NCI-H526 treated with DMSO at 0.1 percent for 48 hours (cell line): ENCODE data around the gene MYD88.

Experiments
- DNase-seq: peaks from one replicate; lab custom pipeline; 2025; lab: John Stamatoyannopoulos, UW

MYD88 gene

GRCh38 chr3:38138349-38139190 lies at the start of gene MYD88:
Gene MYD88, plus strand, starts transcription at chr3:38138661. Its CDS starts 40 bp downstream, at chr3:38138701.
- peak; percentile 4 for DNase-seq

DNA sequence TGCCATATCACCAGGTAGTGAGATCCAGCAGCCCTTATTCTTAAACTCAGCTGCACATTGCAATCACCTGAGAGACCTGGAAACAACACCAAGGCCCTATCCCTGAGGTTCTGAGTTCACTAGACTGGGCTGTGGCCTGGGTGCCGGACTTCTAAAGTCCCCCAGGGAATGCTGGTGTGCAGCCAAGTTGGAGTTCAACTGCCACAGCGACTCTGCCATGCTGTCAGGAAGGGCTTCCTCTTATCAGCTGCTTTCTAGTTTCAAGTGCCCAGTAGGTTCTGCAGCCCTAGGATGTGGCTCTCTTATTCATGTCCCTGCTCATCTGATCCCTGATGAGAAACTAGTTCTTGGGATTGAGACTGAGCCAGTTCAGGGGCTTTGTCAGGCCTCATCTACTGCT lies 49.3 kb upstream of the MYD88 start:
- no peak for DNase-seq

DNA sequence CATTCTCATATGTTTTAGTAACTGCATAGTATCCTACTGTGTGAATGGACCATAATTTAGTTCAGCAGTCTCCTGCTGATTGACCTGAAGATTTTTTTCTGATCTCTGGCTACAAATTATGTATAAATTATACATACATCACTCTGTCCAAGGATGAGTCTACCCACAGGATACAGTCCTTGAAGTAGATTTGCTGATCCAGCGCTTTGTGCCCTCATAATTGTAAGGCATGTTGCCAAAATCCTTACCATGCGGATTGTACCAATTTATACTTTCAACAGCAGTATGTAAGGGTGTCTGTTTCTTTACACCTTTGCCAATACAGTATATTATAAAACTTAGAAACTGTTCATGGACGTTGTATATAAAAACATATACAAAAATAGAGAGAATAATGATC lies 48.0 kb upstream of the MYD88 start:
- DNase-seq: no peak

DNA sequence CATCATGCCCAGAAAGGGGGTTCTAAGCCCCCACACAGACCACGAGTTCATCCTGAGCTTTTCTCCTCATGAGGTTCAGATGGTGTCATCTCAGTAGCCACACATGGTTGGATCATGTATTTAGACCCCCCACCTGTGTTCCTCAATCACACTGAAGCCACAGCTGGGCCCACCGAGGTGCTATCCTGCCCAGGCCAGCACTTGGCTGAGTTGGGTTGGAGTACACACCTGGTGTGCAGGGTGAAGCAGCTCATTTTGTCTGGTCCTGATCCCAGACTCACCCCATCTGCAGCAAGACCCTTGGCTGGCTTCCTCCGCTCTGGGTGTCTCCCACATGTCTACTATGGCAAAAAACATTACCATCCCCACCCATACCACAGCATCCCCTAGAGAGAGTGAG lies 43.5 kb upstream of the MYD88 start:
- DNase-seq: no peak

DNA sequence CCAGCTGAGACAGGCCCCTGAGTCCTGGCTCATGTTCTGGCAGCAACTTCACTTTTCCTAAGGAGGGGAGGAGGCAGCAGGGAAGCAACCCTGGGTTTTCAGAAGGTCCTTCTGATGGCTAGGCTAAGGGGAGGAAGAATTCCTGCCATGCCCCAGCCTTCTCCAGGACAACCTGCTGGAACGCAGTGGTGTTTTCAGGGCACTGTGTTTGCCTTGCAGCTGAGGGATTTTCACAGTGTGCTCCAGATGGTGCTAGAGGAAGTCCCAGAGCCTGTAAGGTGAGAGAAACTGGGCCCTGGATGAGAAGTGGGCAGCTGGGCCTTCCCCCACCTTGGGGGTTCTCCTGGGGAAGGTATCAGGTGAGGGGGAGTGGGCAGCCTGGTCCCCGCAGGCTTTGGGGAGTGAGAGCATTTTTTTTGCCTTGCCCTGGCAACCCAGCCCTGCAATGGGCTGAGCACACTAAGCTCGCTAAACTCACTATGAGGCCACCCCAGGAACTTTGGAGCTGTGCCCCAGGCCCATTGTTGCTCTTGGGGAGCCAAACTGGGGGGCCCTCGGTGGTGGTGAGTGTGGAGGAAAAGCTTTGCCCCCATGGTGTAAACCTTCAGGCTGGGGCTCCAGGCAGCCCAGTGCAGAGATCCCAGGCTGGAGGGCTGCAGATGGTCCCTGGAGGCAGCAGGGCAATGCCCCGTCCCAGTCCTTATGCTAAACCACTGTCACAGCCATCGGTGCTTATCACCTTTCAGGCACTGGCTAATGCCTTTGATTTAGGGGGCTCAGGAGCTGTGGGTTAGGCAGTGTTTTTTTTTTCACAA lies 42.6 kb upstream of the MYD88 start:
- no peak for DNase-seq

DNA sequence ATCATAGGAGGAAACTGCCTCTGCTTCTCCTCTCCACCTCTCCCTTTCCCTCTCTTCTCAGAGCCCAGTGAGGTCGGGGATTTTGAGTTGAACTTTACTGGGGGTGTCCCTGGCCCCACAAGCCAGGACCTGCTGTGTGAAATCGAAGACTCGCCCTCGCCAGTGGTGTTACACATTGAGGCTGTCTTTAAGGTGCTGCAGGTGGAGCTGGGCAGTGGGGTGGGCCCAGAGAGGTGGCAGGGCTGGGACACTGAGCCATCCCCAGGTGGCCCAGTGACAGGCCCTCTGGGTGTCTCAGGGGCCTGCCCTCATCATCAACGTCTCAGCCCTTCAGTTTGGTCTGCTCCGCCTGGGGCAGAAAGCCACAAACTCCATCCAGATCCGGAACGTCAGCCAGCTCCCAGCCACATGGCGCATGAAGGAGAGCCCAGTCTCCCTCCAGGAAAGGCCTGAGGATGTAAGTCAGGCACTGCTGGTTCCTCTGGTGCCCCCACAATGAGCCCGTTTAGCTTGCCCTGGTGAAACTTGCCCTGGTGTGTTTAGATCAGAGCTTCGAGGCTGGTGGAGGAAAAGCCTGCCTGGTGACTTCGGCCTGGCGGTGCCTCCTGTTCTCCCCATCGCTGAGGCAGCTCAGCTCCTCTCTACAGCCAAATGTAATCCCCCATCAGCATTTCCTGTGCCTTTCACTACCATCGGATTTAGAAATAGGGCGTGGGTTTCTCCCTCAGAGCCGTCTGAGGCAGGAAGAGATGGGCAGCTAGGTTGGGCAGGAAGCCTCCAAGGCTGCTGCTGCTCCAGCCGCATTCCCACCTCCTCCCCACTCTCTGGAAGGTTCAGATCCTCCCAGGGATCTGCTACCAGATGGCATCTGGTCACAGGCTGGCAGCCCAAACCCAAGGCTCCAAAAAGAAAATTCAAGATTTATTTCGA lies 40.8 kb upstream of the MYD88 start:
- no peak for DNase-seq

DNA sequence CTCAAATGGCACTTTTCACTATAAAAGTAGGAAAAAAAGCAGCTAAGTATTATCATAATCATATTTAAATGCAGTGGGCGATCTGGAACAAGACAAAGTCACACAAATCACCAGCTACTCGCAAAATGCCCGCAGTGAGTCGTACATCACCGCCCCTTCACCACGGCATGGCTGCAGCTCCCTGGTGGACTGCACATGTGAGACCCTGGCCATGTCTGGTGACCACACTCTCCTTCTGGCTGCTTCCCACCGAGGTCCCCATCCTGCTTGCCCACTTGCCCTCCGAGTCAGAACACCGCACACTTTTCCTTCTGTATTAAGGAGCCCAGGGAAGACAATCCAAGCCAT lies 40.1 kb upstream of the MYD88 start:
- DNase-seq: no peak

DNA sequence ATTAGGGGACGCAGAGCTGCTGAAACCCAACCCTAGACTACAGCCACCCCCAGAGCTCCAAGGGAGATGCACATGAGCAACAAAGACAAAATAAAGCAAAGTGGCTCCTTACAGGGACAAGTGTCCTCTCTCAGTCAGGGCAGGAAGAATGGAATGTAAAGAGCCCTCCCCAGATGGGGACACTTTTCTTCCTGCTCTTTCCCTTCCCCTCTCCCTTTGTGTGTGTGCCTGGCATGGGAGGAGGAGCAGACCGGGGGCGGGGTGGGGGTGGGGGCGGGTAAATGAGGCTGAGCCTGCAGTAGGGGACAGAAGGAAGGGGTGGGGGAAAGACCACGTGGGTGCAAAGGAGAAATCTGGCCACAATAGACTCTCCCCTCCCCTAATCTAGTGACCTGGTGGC lies 38.9 kb upstream of the MYD88 start:
- no peak for DNase-seq

GRCh38 chr3:38100498-38100897 lies 38.0 kb upstream of the MYD88 start:
- no peak for DNase-seq

DNA sequence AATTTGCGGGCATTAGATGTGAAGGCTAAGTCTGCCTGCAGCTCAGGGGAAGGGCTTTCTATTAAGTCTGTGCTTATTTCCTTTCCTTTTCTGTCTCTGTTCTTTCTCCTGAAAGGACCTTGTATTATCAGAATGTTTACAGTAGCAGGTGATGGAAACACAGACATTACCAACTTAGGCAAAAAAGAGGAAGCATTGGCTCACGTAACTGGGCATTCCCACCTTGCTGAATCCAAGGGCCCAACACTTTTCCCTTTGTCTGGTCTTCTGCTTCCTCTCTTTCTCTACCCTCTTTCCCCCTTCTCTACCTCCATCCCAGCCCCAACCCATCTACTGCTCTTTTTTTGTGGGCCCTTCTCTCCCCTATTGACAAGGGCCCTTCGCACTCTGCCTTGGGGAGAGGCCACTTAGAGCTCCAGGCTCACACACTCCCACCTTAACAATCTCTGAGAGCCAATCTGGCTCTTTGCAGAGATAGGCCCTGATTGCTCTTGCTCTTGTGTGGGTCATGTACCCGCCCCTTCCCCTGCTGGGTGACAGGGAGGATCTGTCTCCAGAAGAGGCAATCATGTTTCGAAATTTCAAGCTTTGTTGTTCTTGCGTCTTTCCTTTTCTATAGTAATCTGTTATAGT lies 36.5 kb upstream of the MYD88 start:
- DNase-seq: no peak

GRCh38 chr3:38102444-38102814 lies 36.0 kb upstream of the MYD88 start:
- DNase-seq: no peak

DNA sequence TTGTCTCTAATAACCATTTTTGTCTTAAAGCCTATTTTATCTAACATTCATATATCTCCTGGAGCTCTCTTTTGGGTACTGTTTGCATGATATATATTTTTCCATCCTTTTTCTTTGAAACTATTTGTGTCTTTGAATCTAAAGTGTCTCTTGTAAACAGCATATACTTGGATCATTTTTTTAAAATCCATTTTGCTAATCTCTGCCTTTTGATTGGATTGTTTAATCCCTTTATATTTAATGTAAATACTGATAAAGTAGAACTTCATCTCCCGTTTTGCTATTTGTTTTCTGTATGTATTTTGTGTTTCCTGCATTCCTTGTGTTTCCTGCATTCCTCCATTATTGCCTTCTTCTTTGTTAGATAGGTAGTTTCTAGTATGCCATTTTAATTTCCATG lies 32.9 kb upstream of the MYD88 start:
- no peak for DNase-seq

DNA sequence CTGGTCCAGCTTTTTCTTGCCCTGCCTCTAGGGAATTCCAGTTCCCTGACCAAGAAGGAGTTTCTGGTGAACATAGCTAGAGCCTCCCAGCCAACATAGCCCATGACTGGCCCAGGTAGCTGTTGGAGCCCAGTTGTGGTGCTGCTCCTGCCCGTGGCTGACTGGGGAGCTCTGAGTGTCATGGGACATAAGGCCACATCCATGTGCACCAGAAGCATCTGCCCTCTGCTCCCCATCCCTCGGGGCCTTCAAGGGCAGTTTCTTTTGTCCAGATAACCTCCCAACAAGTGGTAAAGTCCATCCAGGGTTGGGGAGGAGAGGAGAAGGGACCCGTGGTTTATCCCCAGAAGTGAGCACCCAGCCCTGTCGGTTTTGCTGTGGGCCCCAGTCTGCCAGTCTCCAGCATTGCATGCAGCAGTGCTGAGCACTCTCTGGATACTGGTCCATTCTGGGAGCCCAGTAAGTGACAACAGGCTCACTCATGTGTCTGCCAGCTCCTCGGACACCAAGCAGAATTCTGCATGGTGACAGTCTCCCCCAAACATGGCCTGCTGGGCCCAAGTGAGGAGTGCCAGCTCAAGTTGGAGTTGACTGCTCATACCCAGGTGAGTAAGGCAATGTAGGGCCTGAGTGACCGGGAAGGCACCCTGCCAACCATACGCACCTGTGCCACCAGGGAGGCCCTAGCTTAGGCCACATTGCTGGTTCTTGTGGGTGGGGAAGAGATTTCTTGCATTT lies 30.4 kb upstream of the MYD88 start:
- no peak for DNase-seq

- no peak for DNase-seq
These were observed 29.5 kb upstream of the MYD88 start for GRCh38 chr3:38108649-38109579.

- DNase-seq: no peak
These were observed 28.7 kb upstream of the MYD88 start for GRCh38 chr3:38109580-38110313.

DNA sequence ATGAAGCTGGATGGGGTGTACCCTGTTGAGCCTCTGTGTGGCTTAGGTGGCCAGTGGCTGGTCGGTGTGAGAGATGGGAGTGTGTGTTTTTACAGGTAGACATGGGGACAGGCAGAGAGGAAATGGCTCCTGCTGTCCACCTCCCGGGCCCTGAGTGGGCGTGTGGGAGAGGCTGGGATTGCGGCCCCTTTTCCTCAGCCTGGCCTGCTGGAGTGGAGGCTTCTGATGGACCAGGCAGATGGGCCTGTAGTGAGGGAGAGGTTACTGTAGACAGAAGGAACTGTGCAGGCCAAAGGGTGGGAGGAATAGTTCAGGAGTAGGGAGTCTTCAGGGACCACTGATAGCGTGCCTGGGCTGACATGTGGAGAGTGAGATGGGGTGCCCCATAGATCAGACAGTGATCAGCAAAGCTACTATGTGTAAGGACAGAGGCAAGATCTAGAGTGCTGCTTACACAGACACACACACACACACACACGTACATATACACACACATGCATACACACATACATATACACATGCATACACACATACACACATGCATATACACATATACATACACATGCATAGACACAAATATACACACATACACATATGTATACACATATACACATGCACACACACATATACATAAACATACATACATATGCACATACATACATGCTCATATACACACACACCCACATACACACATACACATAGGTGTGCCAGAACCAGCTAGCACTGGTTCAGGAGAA lies 28.0 kb upstream of the MYD88 start:
- DNase-seq: no peak

DNA sequence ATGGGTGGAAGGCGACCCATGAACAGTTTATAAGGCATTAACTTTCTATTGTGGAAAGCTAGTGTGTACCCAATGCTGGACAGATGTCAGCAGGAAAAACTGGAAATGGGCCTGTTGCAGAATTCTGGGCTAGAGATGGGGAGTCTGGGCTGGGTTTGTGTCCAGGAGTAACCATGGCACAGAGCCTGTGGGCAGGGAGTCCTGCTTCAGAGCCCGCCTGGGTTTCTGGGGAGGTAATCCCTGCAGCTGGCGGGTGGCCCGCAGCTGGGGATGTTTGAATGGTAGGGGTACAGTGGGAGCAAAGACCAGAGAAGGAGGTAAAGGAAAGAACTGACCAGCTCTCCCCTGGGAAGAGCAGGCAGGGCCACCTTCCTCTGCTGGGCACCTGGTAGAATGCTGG lies 27.3 kb upstream of the MYD88 start:
- DNase-seq: no peak

DNA sequence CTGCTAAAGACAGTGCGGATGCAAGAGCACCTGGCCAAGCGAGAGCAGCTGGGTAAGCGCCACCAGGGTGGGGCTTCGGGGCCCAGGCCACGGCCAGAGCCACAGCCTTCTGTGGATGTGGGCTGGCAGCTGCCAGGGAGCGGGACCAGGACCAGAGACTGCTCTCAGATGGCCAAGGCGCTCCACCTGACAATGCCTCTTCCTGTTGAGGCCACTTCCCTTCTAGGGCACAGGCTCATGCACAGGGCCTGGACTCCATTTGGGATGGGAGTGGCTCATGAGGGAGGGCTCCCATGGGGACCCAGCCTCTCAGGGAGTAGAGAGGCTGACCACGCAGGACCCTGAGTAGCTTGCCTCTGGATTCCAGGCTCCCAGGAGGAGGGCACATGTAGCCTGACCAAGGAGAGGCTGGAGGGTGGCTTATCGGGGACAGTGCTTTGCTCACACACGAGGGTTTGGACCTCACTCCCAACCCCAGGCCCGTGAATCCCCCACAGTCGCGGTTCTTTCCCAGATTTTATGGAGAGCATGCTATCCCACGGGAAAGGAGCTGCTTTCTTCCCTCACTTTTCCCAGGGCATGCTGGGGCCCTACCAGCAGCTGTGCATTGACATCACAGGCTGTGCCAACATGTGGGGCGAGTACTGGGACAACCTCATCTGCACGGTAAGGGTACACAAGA lies 26.6 kb upstream of the MYD88 start:
- no peak for DNase-seq
